ENCODE measurements around the gene SPSB1.

Gene SPSB1

DNA sequence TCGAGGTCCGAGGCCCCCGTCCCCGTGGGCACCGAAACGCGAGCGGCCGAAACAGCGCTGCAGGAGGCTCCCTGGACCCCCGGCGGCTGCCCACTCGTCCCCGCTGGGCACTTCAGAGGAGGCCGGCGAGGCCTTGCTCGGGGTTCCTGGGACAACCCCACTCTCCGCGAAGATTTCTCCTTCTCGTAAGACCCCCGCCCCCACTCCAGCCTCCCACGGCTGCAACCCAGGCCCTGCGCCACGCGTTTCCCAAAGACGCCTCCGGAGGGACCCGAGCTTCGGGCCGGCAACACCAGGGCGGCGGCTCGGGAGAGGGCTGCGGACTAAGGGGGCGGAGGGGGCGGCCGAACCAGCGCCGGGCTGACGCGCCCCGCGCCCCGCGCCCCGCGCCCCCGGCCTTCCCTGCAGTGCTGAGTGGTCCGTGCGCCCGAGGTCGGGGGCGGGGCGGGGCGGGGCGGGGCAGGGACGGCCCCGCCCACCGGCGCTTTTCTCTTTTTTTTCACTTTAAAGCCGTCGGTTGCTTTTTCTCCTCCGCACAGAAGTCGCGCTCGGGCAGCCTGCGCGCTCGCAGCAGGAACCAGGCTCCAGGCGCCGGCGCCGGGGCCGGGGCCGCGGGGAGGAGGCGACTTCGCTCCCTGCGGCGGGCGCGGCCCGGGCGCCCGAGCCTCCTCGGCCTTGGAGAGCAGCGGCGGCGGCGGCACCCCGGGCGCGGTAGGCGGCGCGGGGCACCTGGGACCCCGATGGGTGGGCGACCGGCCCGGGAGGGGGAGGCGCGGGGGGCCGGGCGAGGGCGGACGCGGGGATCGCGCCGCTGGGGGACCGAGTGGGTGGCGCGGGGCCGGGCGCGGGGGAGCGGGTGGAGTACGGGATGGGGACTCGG is at the start of gene SPSB1:
Gene SPSB1, plus strand, starts transcription at position 534 of the 880 bp plus-strand sequence. CDS start 62,998 bp downstream, outside the sequence.
- no peak for DNase-seq

DNA sequence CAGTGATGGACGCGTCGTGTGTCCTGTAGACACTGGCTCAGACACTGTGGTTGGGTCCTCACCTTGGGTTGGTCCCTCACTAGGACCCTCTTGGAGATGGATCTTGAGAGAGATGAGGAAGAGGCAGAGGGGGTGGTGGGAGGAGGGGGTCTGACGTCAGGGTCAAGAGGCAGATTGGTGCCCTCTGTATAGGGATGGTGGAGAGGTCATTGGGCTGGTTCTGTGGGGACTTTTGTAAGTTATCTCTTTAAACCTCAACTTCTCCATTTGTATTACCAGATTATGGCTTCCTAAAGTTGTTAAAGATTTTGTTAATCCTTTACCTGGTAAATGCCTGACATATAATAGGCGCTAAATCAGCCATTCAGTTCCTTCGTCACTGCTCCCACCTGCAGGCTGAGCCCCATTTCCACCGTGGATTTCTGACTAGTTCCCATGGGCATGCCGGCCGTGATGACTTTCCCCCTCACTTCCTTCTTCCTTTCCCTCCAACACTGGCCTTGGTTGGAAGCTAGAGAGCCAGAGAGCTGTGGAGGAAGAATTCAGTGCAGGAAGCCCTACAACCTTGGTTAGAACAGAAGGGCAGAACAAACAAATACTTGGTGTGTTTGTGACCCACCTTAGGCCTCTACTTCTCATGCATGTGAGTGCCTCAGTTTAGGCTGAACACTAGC is 49.5 kb upstream of the SPSB1 start:
- no peak for DNase-seq

DNA sequence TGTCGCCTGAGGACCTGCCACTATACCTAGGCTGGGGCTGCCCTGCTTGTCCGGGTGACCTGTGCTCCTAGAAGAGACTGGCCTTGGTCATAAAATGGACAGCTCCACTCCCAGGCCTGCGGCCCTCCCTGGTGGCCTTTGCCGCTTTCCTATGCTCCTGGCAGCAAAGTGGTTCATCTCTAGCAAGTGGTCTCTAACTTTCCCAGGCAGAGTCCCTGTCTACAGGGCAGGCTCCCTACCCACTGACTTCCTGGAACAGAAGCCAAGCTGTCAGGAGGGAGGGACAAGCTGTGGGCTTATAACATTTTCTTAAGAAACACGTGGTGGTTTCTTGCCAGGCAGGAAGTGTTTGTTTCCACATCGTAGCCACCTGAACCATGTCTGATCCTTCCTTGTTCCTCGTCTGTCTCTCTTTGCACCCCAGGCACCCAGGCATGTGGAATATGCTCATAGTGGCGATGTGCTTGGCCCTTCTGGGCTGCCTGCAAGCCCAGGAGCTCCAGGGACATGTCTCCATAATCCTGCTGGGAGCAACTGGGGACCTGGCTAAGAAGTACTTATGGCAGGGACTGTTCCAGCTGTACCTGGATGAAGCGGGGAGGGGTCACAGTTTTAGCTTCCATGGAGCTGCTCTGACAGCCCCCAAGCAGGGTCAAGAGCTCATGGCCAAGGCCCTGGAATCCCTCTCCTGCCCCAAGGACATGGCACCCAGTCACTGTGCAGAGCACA is 48.0 kb upstream of the SPSB1 start:
- DNase-seq = no peak

DNA sequence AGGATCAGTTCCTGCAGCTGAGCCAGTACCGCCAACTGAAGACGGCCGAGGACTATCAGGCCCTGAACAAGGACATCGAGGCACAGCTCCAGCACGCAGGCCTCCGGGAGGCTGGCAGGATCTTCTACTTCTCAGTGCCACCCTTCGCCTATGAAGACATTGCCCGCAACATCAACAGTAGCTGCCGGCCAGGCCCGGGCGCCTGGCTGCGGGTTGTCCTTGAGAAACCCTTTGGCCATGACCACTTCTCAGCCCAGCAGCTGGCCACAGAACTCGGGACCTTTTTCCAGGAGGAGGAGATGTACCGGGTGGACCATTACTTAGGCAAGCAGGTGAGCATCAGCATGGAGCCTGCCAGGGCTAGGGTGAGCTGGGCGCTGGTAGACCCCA is 47.5 kb upstream of the SPSB1 start:
- DNase-seq = no peak

DNA sequence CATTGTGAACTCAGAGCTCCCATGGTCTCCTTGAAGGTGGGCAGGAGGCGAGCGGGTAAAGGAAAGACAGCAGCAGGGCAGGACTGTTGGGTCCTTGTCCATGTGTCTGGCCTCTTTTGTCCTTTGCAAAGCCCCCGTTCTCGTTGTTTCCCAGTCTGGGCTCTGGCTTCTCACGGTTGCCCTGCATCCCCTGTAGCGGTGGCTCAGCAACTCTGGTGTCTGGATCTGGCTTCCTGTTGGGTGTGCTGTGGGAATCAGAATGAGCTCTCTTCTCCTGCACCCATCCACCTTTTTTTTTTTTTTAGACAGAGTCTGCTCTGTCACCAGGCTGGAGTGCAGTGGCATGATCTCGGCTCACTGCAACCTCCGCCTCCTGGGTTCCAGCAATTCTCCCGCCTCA is 47.0 kb upstream of the SPSB1 start:
- DNase-seq = no peak

DNA sequence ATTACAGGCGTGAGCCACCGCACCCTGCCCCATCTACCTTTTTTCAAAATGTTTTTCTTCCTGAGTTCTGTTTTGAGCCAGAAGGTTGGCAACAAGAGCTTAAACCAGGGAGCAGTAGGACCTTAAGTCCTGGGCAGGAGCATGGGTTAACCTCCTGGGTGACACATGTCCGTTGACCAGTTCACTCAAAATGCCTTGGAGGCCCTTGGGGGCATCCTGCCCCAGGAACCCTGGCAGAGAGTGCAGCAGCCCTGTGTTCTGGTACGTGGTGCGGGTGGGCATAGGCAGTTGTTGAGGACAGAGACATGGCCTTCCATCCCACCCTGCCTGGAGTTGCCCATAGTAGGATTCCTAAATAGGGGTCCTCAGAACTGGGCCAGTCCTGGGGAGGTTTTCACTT is 46.5 kb upstream of the SPSB1 start:
- DNase-seq = no peak

DNA sequence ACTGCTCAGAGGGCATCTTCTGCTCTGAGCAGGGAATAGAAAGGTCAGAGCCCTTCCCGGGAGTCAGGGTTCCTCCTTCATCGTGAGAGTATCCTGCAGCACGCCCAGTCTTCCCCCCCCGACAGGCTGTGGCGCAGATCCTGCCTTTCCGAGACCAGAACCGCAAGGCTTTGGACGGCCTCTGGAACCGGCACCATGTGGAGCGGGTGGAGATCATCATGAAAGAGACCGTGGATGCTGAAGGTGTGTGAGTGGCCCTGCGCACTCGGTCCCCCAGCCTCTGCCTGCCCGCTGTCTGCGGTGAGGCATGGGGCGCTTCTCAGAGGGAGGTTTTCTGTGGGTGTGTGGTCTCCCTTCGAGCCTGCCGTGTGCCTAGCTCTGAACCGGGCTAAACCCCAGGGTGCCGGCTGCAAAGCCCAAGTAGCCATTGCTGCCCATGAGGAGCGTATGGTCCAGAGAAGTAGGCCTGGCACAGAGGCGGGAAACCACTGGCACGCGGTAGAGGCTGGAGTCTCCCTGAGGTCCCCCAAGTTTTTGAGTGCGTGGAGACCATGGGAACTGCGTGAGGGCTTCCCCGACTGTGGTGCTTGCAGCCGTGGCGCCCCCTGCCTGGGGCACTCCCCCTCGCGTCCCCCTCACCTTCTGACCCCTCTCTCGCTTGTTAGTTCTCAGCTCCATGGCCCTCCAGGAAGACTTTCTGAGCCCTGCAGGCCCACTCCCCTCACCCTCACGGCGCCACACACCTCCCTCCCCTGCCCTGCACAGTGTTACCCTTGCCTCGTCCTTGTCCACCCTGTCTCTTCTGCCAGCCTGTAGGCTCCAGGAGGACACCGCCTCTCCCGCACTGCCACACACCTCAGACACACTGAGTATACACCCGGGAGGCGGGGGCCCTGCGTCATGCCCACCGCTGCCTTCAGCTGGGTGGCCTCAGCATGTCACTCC is 45.6 kb upstream of the SPSB1 start:
- DNase-seq = no peak

DNA sequence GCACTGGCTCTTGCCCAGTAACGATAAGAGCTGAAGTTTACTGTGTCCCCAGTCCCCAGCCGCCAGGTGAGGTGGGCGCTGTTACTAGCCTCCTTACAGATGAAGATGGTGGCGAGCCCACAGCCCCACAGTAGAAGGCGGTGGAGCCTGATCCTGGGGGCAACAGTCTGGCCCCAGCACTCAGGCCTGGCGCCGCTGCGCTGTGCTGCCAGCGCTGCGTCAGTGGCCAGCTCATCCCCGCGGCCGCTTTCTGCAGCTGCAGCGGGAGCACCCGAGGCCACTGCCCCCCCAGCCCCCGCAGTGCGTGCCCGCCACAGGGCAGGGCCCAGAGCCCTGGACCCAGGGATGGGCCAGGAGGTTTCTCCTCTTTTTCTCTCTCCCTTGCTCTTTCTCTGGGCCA is 44.8 kb upstream of the SPSB1 start:
- no peak for DNase-seq

DNA sequence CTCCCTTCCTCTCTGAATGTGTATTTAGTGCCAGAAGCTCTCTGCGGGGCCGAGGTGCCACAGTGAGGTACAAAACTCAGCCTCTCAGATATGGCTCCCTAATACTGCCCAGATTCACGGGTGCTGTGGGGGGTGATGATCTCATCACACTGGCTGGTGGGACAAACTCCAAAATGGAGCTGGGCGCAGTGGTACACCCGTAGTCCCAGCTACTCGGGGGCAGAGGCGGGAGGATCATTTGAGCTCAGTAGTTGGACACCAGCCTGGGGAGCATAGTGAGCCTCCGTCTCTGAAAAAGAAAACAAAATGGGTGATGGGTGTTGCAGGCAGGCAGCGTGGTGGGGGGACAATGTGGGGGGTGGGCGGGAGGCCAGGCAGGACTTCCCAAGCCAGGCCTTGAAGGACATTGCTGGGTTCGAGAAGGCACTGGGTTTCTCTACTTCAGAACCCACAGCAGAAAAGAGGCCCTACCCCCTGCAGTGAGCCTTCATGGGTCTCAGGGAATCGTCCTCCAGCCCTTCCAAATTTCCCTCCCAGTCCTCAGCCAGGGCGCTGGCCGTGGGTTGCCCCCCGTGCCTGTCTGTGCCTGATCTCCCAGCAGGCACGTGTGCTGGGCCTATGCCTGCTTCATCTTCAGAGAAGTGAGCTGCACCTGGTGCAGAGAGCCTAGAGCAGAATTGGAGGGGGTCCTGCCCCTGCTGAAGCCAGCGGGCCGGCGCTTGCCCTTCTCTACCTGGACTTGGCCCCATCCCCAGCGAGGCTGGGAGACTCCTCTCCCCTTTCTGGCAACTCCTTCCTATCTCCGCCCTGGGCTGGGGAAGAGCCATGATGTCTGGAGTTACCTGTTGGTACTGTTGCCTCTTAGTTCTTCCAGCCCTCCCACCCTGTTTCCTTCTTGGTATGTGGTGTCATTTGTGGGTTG is 44.1 kb upstream of the SPSB1 start:
- DNase-seq = no peak

DNA sequence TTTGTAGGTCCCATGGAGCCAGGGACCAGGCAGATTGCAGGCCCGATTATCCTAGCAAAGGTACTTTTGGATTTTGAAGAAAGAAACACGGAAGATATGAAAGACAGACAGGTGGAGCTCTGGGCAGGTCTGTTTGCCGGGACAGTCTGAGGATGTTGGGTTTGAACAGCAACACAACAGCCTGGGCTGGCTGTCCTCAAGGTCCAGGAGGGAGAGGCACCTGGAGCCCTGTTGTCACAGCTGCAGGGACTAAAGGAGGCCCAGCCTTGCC is 43.5 kb upstream of the SPSB1 start:
- DNase-seq = no peak

DNA sequence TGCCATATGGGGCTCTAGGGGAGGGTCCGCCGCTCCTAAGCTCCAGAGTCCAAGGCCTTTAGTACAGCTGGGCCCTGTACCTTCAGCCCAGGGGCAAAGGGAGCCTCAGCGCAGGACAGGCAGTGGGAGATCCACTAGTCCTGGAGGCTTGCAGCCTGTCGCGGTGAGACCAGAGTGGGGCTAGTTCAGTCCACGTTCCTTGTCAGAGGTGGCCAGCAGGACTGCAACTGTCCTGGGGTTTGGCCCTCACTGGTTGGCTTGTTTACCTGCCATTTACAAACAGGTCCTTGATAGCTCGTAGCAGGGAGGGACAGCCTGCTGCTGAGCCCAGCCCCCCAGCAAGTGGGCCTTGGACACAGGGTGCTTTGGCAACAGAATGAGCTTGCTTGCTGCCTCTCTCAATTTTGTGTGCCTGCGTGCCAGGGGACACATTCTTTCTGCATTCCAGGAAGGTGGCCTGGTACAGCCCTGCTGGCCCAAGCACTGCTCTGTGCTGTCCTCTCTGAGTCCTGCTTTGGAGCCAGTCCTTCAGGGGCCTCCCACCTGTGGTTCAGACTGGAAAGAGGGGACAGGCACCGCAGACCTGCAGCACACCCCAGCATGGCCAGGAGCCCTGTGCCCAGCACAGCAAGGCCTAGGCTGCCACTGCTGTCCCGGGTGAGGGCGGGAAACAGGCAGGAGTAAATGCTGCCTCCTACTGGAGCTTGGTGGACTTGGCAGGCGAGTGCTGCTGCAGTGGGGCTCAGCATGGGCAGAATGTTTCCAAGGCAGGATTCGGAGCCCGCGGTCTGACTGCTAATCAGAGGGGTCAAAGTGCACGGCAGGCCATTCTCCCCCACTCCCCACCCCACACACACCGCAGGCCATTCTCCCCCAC is 42.9 kb upstream of the SPSB1 start:
- no peak for DNase-seq

DNA sequence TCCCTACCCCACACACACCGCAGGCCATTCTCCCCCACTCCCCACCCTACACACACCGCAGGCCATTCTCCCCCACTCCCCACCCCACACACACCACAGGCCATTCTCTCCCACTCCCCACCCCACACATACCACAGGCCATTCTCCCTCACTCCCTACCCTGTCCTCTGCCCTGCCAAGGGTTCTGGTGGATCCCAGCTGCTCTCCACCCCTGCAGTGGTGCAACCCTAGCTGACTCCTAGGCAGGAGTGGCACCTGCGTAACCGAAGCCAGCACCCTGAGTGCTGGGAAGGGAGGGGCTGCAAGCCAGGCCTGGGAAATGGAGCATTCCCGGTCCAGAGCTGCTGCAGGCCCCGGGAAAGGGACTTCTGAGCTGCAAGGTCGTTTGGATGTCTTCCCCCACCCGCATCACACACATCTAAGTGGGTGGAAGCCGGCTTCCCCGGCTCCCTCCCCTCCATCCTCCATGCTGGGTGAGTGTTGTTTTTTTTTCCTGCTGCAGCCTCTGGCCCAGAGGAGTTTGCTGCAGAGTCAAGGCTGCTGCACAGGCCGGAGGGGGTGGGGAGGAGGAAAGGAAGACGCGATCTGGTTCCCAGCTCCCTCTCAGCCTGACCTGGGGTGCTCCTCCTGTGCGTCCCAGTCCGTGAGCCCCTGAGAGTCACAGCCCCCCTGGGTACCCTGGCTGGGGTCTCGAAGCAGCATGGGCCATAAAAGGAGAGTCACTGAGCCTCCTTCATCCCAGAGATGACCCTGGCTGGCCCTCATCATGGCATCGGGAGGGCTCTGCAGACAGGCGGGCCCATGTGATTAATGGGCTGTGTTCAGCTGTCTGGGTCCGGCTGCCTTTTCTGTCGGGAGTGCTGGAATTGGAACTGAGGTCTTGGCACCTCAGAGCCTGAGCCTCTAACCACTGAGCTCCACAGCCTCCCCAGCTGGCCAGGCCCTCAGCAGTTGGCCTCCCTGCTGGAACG is 42.0 kb upstream of the SPSB1 start:
- no peak for DNase-seq

DNA sequence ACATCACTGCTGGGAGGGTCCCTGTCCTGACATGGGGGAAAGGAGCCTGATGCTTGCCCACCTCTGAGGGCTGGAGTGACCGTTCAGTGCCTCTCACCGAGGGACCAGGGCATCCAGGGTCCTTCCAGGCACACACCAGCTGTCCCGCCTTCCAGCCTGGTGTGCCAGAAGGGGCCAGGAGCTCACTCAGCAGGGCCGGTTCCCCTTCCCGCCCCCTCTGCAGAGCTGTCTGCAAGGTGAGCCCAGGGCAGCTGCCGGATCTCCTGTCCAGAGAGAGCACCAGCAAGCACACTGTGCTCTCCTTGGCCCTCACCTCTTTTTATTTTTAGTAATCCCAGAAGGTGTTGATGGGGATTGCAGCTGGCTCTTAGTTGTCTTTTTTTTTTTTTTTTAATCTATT is 41.2 kb upstream of the SPSB1 start:
- no peak for DNase-seq

DNA sequence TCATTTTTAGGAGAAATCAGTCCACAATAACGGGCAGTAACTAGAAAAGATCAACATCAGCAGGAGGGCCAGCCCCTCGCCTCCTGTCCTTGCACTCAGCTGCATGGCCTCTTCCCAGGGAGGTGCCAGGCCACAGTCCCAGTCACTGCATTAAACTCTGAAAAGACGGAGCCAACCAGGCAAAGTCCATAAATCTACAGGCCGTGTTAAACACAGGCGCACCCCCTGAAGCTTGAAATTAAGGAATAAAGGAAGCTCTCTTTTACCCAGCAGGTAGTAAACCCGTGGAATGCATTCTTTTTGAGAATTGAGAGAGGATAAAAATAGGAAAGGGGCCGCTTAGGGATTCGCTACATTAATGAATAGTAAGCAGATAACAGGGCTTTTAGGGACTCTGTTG is 39.7 kb upstream of the SPSB1 start:
- DNase-seq = no peak

DNA sequence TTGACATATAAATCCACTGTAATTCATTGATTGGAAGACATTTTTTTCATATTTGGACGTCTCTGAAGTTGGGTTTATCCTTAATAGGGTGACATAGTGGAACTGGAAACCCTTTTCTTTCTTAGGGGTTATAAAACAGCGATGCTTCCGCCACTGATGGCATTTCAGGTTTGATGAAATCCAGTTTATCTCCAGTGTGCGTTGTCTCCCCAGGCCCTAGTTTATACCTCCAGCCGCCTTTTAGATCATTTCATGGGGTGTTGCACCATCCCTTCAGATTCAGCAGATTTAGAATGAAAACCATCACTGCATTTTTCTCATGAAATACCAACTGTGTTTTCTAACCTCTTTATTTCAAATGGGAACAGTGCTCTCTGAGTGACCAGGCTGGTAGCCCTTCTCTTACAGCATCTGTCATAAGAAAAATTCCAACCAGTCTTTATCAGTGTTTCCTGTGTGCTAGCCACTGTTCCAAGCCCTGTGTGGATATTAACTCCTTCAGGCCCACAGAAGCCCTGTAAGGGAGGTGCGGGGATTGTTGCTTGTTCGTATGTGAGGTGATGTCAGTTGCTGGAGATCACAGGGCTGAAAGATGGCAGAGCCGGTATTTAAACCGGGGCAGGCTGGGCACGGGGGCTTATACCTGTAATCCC is 39.1 kb upstream of the SPSB1 start:
- no peak for DNase-seq

DNA sequence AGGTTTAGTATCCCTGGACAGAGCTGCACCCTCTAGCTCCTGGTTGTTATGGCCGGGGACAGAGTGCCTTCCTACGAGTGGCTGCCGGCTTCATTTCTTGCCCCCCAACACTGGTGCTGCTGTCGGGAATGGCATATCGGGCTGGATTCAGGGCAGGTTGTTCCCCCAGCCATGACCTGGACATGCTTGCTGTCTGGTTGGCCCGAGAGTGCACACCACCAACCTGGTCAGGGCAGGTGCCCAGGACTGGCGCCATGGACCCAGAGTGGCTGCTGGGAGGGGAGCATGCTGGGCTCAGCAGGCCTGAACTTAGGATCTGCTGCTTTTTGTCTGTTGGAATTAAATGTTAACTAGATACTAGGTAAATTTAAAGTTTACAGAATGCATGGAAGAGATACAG is 36.4 kb upstream of the SPSB1 start:
- DNase-seq = no peak

DNA sequence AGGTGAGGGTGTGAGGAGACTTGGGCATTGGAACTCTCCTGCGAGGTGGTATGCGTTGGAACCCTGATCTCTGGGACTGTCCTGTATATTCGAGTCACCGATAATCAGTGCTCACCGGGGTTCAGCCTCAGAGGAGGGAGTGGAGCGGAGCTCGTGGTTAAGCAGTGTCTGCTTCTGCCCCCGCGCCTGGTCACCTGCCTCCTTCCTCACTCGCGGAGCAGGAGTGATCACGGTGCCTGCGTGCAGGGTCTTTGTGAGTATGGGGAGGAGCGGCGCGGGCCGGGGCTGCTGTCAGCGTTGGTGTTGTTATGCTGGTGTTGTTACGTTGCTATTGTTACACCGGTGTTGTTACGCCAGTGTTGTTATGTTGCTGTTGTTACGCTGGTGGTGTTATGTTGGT is 34.8 kb upstream of the SPSB1 start:
- DNase-seq = no peak

DNA sequence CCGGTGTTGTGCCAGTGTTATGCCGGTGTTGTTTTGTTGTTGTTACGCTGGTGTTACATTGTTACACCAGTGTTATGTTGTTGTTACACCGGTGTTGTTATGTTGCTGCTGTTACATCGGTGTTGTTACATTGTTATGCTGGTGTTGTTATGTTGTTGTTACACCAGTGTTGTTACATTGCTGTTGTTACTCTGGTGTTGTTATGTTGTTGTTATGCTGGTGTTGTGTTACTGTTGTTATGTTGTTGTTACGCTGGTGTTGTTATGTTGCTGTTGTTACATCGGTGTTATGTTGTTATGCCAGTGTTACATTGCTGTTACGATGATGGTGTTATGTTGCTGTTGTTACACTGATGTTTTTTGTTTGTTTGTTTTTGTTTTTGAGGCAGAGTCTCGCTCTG is 34.1 kb upstream of the SPSB1 start:
- no peak for DNase-seq

Data from cortex of kidney (tissue), 1 donor.